ENCODE data around the gene MTIF3. TPM values are rescaled to one million over a fixed set of nuclear protein-coding genes. Genes with fewer than 3 reads are reported as not detected.

MTIF3 gene
- total and polyA plus RNA-seq, 2 donors (not counting 1 experiment from before 2014, with no cell fraction given) = 86.8 to 171 TPM

GRCh38 chr13:27476943-27477703 lies 26.8 kb upstream of the MTIF3 start:
- H2AFZ ChIP-seq (ENCODE audit: insufficient read depth, low read depth, low read length, poor library complexity, severe bottlenecking) = peak overlapping the region; percentile 61
- H3K9me3 Mint-ChIP-seq (ENCODE audit: insufficient read depth) = no peaks in the 10 kb centered on the region
- peak; percentile 55 for DNase-seq
- no peaks in the 10 kb centered on the region for H4K20me1 ChIP-seq (ENCODE audit: control insufficient read depth, insufficient read depth, low read length, poor library complexity, severe bottlenecking)
- H3K27me3 Mint-ChIP-seq = no peaks in the 10 kb centered on the region
- ChIA-PET CTCF (interaction anchor here (0.8 to 2.0 kb wide), 4 partner anchors 21 to 235 kb away, joined by 3 to 5 read pairs (median 3); no protein-coding TSS in a partner anchor), POLR2A (interaction anchor here (1.1 to 1.5 kb wide), 3 partner anchors 27 to 51 kb away, joined by 3 to 8 read pairs (median 5); partner anchors contain the start of gene MTIF3)
- intact Hi-C loops (cut with micrococcal nuclease) = no loop called here
- H3K4me3 Mint-ChIP-seq = peak overlapping the region; percentile 75
- TF ChIP-seq, protein P1, sequence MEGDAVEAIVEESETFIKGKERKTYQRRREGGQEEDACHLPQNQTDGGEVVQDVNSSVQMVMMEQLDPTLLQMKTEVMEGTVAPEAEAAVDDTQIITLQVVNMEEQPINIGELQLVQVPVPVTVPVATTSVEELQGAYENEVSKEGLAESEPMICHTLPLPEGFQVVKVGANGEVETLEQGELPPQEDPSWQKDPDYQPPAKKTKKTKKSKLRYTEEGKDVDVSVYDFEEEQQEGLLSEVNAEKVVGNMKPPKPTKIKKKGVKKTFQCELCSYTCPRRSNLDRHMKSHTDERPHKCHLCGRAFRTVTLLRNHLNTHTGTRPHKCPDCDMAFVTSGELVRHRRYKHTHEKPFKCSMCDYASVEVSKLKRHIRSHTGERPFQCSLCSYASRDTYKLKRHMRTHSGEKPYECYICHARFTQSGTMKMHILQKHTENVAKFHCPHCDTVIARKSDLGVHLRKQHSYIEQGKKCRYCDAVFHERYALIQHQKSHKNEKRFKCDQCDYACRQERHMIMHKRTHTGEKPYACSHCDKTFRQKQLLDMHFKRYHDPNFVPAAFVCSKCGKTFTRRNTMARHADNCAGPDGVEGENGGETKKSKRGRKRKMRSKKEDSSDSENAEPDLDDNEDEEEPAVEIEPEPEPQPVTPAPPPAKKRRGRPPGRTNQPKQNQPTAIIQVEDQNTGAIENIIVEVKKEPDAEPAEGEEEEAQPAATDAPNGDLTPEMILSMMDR (IDR thresholded peaks at IDR 0.05) = no peak
- no peak for TF ChIP-seq EZH2 (IDR thresholded peaks at IDR 0.05; ENCODE audit: borderline replicate concordance, insufficient read depth, low read depth, low read length, poor library complexity, severe bottlenecking)
- peak overlapping the region; percentile 33 for H3K4me2 ChIP-seq (replicated peaks; ENCODE audit: low read depth, low read length, poor library complexity, severe bottlenecking)
- H3K9me3 ChIP-seq (ENCODE audit: control extremely low read depth in 1 of 3, control insufficient read depth in 2 of 3, insufficient read depth in 1 of 3, low read length in 2 of 3) = peaks cover 2 to 9% (median 5%) of the 10 kb centered on the region in 3 donors
- peaks cover 27 to 38% of the 10 kb centered on the region in 2 donors for H3K4me1 ChIP-seq (ENCODE audit: control insufficient read depth in 2 of 2, insufficient read depth in 2 of 2, low read length in 2 of 2)
- H3K4me1 Mint-ChIP-seq = peaks cover 40% of the 10 kb centered on the region
- H3K36me3 ChIP-seq (replicated peaks in 1 of 2; ENCODE audit: control extremely low read depth in 1 of 2, control insufficient read depth in 1 of 2, extremely low read depth in 1 of 2, insufficient read depth in 2 of 2, low read length in 1 of 2) = no peaks in the 10 kb centered on the region
- H3K79me2 ChIP-seq (ENCODE audit: control insufficient read depth, insufficient read depth, low read length) = no peaks in the 10 kb centered on the region
- peak overlapping the region; percentile 89 for H3K27ac Mint-ChIP-seq
- no peaks in the 10 kb centered on the region for H3K27me3 ChIP-seq (replicated peaks in 1 of 4; ENCODE audit: control extremely low read depth in 1 of 4, control insufficient read depth in 3 of 4, insufficient read depth in 4 of 4, low read length in 3 of 4)
- H3K9ac ChIP-seq (ENCODE audit: low read length) = peak overlapping the region; percentile 15
- peak overlapping the region in 1 of 2 donors; percentile 2 for H3K27ac ChIP-seq (ENCODE audit: low read length in 2 of 2)
- peak; percentile 76 for ATAC-seq (ENCODE audit: low read depth)
- peak overlapping the region in 1 of 5 experiments; percentile 32 for H3K4me3 ChIP-seq (ENCODE audit: control extremely low read depth in 1 of 5, extremely low read depth in 1 of 5, insufficient read depth in 1 of 5, low read depth in 2 of 5, low read length in 4 of 5)
- 29% methylated on average over 4 of the region's 10 CpGs for WGBS (ENCODE audit: insufficient coverage)

DNA sequence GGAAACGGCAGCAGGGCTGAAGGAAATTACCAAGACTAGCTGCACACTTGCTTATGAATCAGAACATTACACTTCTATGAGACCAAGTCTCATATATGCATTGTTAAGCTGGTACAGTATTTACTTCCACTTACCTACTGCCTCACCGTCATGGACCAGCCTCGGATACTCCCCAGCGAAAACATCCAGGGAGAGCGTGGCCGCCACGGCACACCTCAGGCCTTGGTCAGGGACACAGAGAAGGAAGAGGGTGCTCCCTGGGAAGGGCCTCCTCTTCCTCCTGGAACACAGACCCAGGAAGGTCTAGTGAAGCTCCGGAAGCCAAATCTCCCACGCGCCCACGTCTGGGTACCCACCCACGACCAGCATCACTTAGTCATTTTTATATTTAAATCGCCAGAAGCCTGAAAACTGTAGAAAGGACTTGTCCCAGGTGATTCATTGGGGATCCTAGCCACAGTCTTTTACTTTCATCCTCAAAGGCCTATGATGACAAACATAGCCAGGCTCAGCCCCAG lies 24.4 kb upstream of the MTIF3 start:
- WGBS (ENCODE audit: insufficient coverage) = 95% methylated on average over 10 of the region's 13 CpGs
- TF ChIP-seq, protein P1 (IDR thresholded peaks at IDR 0.05) = no peak
- TF ChIP-seq EZH2 (IDR thresholded peaks at IDR 0.05; ENCODE audit: borderline replicate concordance, insufficient read depth, low read depth, low read length, poor library complexity, severe bottlenecking) = no peak
- Histone ChIP-seq H3K4me1 (ENCODE audit: control insufficient read depth in 2 of 2, insufficient read depth in 2 of 2, low read length in 2 of 2) (peaks cover 9 to 17% of the 10 kb centered on the region in 2 donors), H3K4me2 (replicated peaks; ENCODE audit: low read depth, low read length, poor library complexity, severe bottlenecking) (no peak overlapping the region), H3K27ac (ENCODE audit: low read length in 2 of 2) (no peak overlapping the region), H2AFZ (ENCODE audit: insufficient read depth, low read depth, low read length, poor library complexity, severe bottlenecking) (no peak overlapping the region), H3K27me3 (replicated peaks in 1 of 4; ENCODE audit: control extremely low read depth in 1 of 4, control insufficient read depth in 3 of 4, insufficient read depth in 4 of 4, low read length in 3 of 4) (no peaks in the 10 kb centered on the region), H3K9ac (ENCODE audit: low read length) (no peak overlapping the region), H4K20me1 (ENCODE audit: control insufficient read depth, insufficient read depth, low read length, poor library complexity, severe bottlenecking) (no peaks in the 10 kb centered on the region), H3K9me3 (ENCODE audit: control extremely low read depth in 1 of 3, control insufficient read depth in 2 of 3, insufficient read depth in 1 of 3, low read length in 2 of 3) (peaks cover 0 to 2% (median 0%) of the 10 kb centered on the region in 3 donors), H3K4me3 (ENCODE audit: control extremely low read depth in 1 of 5, extremely low read depth in 1 of 5, insufficient read depth in 1 of 5, low read depth in 2 of 5, low read length in 4 of 5) (no peak overlapping the region), H3K79me2 (ENCODE audit: control insufficient read depth, insufficient read depth, low read length) (no peaks in the 10 kb centered on the region), H3K36me3 (replicated peaks in 1 of 2; ENCODE audit: control extremely low read depth in 1 of 2, control insufficient read depth in 1 of 2, extremely low read depth in 1 of 2, insufficient read depth in 2 of 2, low read length in 1 of 2) (no peaks in the 10 kb centered on the region)
- ATAC-seq (ENCODE audit: low read depth) (no peak), DNase-seq (no peak)
- peaks cover 21% of the 10 kb centered on the region for H3K4me1 Mint-ChIP-seq
- POLR2A ChIA-PET = no interaction called here
- H3K9me3 Mint-ChIP-seq (ENCODE audit: insufficient read depth) = no peaks in the 10 kb centered on the region
- H3K27me3 Mint-ChIP-seq = no peaks in the 10 kb centered on the region
- H3K4me3 Mint-ChIP-seq = no peak overlapping the region
- intact Hi-C loops (cut with micrococcal nuclease) = no loop called here
- CTCF ChIA-PET = no interaction called here
- H3K27ac Mint-ChIP-seq = no peak overlapping the region
